CD4-positive, alpha-beta T cell treated with Interleukin-6 at 100 ng/mL for 8 hours (primary cell): ENCODE measurements around the gene CRYBG3.
"Not testable (repeated sequence)": the region's sequence is repeated elsewhere in the genome, so short reads cannot be mapped to it uniquely, and the experiment has no call there.

ENCODE experiments used
- DNase-seq: peaks from one replicate; pipeline ENCODE4 v3.0.0-alpha.2; 2020; ENCODE audit warnings: mixed read lengths, low spot score

CRYBG3 gene

GRCh38 chr3:97821774-97822358, at the start of gene CRYBG3:
CRYBG3 (plus strand) TSS chr3:97822011; CDS start chr3:97822207, 196 bp downstream.
- peak; percentile 79 for DNase-seq

GRCh38 chr3:97772926-97773325, 48.9 kb upstream of the CRYBG3 start:
- DNase-seq, result no peak

GRCh38 chr3:97778152-97778551, 43.7 kb upstream of the CRYBG3 start:
- DNase-seq, result no peak

DNA sequence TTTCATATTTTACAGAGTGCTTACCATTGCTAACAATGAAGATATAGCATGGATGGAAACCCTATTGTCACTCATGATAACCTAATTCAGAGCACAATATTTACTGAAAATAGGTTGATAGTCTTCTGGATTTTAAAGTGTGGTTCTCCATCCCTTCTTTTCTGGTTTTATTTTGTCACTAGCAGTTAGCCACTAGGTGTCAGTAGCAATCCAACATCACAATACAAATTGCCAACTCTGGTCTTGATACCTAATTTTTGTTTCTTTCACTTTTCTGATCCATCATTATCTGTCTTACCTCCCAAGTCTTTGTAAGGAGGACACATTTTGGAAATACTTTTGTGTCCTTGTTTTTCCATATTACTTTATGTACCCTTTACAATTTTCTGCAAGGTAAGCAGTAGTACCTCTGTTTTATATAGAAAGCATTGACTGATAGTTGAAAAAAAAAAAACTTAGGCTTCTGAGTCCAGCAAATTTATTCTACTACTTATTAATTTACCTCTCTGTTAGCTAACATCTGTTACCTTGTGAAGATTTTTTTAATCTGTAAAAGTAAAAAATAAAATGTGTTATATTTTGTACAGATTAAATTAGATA, 28.3 kb upstream of the CRYBG3 start:
- peak; percentile 54 for DNase-seq

- DNase-seq, result no peak
Observed at GRCh38 chr3:97795951-97796350, 25.9 kb upstream of the CRYBG3 start.

GRCh38 chr3:97804471-97804870, 17.3 kb upstream of the CRYBG3 start:
- no peak for DNase-seq

- DNase-seq, result no peak
Observed at GRCh38 chr3:97810779-97811390, 10.9 kb upstream of the CRYBG3 start.

DNA sequence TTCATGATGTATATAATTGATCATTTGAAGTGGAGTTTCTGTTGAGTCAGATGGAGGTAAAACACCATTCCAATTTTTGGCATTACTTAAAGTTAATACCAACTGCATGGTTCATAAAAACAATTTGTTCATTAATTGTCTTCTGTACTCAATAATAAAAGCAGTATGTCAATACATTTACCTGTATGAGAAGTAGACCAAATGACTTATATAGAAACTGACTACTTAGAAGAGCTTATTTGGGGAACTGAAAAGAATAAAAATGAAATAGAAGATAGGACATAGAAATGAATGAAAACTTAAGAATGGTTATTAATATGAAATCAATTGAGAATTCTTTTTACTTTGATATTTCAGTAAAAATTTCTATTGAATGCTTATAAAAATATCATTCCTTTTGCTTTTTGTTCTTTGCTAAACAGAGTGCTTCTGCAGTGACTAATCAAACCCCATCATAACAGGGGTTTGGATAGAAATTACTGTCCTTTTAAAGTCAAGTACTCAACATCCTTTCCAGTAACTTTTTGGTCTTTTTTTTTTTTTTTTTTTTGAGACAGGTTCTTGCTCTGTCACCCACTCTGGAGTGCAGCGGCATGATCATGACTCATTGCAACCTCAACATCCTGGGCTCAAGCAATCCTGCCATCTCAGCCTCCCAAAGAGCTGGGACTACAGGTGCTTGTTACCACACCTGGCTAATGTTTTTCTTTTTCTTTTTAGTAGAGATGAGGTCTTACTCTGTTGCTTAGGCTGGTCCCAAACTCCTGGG, 6.5 kb upstream of the CRYBG3 start:
- peak; percentile 51 for DNase-seq

- no peak for DNase-seq
Observed at GRCh38 chr3:97816811-97817210, 5.0 kb upstream of the CRYBG3 start.

- no peak for DNase-seq
Observed at GRCh38 chr3:97817965-97818364, 3.8 kb upstream of the CRYBG3 start.

- DNase-seq, result no peak
Observed at GRCh38 chr3:97820780-97821179, 1.0 kb upstream of the CRYBG3 start.

GRCh38 chr3:97821287-97821773, 481 bp upstream of the CRYBG3 start:
- no peak for DNase-seq

DNA sequence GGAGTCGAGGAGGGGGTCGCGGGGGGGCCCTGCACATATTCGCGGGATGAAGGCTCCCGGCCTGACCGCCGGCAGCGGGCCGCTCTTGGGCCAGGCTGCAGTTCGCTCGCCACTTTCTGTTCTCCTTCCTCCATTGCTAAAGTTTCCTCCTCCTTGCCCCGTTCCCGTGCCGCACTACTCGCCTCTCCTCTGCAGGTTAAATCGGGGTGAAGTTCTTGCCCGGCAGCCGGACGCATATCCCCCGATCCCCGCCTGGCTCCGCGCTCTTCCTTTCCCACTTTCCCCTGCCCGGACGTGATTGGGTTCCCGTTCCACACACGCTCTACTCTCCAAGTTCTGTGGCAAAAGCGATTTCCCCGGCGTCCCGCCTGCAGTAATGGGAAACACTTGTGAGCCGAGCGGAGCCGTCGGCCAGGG, 556 bp downstream of the CRYBG3 start:
- no peak for DNase-seq

- DNase-seq, result no peak
Observed at GRCh38 chr3:97823046-97824004, 1.5 kb downstream of the CRYBG3 start.

DNA sequence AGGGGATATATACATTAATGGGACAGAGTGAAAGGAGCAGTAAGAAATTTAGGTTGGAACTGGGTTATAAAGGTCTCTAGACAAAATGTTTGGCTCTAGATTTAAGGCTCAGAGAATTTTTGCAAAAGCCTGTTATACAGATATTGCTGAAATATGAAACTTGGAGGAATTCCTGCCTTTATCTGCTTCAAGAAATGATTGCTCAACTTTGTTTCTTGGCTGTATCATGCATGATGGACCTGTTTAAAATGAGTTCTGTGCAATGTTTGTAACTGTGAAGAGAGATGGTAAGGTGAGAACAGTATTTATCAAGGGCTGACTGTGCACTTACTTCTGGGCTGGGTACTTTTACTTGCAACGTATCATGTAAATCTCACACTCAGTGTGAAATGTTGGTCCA, 3.3 kb downstream of the CRYBG3 start:
- no peak for DNase-seq

DNA sequence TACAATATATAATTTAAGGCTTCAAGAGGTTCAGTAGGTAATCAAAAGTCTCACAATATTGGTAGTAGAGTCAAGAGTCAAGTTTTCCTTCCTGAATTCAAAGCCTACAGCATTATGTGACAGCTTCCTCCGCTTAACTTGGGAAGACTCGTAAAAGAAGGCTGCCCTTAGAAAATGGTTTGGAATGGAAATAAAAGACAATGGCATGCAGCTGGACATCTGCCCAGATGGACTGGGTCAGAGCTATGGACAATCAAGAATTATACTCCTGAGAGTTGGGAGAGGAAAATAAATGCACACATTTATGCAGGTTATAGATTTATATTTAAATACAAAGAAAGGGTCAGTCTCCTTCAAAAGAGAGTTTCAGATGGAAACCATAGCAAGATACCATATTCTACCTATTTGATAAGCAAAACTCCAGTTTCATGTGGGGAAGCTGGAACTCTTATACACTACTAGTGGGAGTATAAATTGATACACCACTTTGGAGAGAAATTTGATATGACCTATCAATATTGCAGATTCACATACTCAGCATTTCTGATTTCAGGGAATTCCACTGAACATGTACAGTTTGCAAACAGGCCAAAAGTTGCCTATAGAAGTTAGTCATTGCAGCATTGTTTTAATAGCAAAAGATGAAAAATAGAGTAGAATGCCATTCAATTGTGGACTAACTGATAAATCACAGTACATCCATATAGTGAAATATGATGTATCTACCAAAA, 6.1 kb downstream of the CRYBG3 start:
- DNase-seq, result no peak

DNA sequence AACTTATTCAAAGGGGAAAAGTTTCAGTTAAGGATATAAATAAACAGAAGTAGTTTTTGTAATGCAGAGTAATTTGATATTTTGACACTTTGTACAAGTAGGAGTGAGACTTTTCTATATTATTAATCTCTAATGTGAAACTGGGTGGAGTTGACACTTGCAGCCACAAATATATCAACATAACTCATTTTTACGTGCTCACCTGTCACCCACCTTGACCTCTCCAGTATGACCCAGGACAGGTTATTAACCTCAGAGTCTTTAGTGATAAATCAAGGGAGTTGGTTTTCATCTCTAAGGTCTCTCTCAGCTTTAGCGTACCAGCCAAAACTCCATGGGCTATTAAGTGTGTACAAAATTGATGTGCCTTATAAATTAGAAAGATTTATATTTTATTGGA, 7.4 kb downstream of the CRYBG3 start:
- no peak for DNase-seq

GRCh38 chr3:97830638-97831037, 8.8 kb downstream of the CRYBG3 start:
- DNase-seq, result no peak

- DNase-seq, result no peak
Observed at GRCh38 chr3:97831140-97831539, 9.3 kb downstream of the CRYBG3 start.

DNA sequence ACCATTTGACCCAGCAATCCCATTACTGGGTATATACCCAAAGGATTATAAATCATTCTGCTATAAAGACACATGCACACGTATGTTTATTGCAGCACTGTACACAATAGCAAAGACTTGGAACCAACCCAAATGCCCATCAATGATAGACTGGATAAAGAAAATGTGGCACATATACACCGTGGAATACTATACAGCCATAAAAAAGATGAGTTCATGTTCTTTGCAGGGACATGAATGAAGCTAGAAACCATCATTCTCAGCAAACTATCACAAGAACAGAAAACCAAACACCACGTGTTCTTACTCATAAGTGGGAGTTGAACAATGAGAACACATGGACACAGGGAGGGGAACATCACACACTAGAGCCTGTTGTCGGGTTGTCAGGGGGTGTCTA, 11.4 kb downstream of the CRYBG3 start:
- DNase-seq, result not testable (repeated sequence)

- no peak for DNase-seq
Observed at GRCh38 chr3:97835761-97836160, 13.9 kb downstream of the CRYBG3 start.
